ENCODE data around the gene HS2ST1. TPM values are rescaled to one million over a fixed set of nuclear protein-coding genes. Genes with fewer than 3 reads are reported as not detected.
"Not testable (repeated sequence)": the region's sequence is repeated elsewhere in the genome, so short reads cannot be mapped to it uniquely, and the experiment has no call there.

The HS2ST1 gene
- total RNA-seq, 3 donors from 2014 or later: 17.7 to 18.0 (median 17.8) TPM

GRCh38 chr1:87061742-87062156 lies 147.3 kb downstream of the HS2ST1 start:
- no peak for DNase-seq (ENCODE audit: low spot score in 2 of 2)
- no peak for TF ChIP-seq POLR2AphosphoS5 (IDR thresholded peaks at IDR 0.05)
- no peak for TF ChIP-seq POLR2A (IDR thresholded peaks at IDR 0.05)
- TF ChIP-seq, protein P1, sequence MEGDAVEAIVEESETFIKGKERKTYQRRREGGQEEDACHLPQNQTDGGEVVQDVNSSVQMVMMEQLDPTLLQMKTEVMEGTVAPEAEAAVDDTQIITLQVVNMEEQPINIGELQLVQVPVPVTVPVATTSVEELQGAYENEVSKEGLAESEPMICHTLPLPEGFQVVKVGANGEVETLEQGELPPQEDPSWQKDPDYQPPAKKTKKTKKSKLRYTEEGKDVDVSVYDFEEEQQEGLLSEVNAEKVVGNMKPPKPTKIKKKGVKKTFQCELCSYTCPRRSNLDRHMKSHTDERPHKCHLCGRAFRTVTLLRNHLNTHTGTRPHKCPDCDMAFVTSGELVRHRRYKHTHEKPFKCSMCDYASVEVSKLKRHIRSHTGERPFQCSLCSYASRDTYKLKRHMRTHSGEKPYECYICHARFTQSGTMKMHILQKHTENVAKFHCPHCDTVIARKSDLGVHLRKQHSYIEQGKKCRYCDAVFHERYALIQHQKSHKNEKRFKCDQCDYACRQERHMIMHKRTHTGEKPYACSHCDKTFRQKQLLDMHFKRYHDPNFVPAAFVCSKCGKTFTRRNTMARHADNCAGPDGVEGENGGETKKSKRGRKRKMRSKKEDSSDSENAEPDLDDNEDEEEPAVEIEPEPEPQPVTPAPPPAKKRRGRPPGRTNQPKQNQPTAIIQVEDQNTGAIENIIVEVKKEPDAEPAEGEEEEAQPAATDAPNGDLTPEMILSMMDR (IDR thresholded peaks at IDR 0.05): no peak
- intact Hi-C loops (cut with DNase I; ENCODE audit: low total_unique reads): no loop called here

GRCh38 chr1:87062687-87063086 lies 148.3 kb downstream of the HS2ST1 start:
- H3K4me3 ChIP-seq: no peak overlapping the region
- DNase-seq (ENCODE audit: low spot score in 2 of 2): no peak
- no peaks in the 10 kb centered on the region for H3K36me3 ChIP-seq
- H3K27ac ChIP-seq: no peak overlapping the region
- no peaks in the 10 kb centered on the region for H3K27me3 ChIP-seq
- H3K4me1 ChIP-seq: no peaks in the 10 kb centered on the region
- H3K9me3 ChIP-seq: no peaks in the 10 kb centered on the region
- intact Hi-C loops (cut with DNase I; ENCODE audit: low total_unique reads): no loop called here
- TF ChIP-seq POLR2A (IDR thresholded peaks at IDR 0.05): no peak
- TF ChIP-seq POLR2AphosphoS5 (IDR thresholded peaks at IDR 0.05): no peak
- TF ChIP-seq, protein P1 (IDR thresholded peaks at IDR 0.05): no peak

More at GRCh38 chr1:87061742-87062156, 147.3 kb downstream of the HS2ST1 start:
- Histone ChIP-seq H3K4me3 (no peak overlapping the region), H3K9me3 (no peaks in the 10 kb centered on the region), H3K4me1 (no peaks in the 10 kb centered on the region), H3K27me3 (no peaks in the 10 kb centered on the region), H3K36me3 (no peaks in the 10 kb centered on the region), H3K27ac (no peak overlapping the region)

DNA sequence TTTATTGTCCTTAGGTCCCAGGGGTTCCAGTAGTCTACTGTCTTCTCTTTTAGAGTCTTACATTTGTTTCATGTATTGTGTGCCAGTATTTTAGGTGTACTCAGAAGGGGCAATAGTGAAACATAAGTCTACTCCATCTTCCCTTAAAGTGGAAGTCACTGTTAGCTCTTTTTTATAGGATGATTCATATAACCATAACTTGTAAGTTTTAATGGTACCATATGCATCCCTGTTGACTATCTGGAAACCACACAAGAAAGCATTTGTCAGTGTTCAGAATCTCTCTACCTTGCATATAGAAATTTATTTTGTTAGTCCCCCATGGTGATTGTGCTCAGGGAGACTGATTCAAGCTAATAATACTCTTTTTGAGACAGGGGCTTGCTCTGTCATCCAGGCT lies 149.9 kb downstream of the HS2ST1 start:
- no peak overlapping the region for H3K27ac ChIP-seq
- H3K4me3 ChIP-seq: no peak overlapping the region
- no peaks in the 10 kb centered on the region for H3K36me3 ChIP-seq
- H3K27me3 ChIP-seq: no peaks in the 10 kb centered on the region
- H3K4me1 ChIP-seq: no peaks in the 10 kb centered on the region
- no peaks in the 10 kb centered on the region for H3K9me3 ChIP-seq
- TF ChIP-seq POLR2AphosphoS5 (IDR thresholded peaks at IDR 0.05) (no peak), POLR2A (IDR thresholded peaks at IDR 0.05) (no peak)
- TF ChIP-seq, protein P1 (IDR thresholded peaks at IDR 0.05): no peak
- intact Hi-C loops (cut with DNase I; ENCODE audit: low total_unique reads): no loop called here
- DNase-seq (ENCODE audit: low spot score in 2 of 2): no peak

- H3K4me3 ChIP-seq: no peak overlapping the region
- TF ChIP-seq POLR2A (IDR thresholded peaks at IDR 0.05): no peak
- TF ChIP-seq POLR2AphosphoS5 (IDR thresholded peaks at IDR 0.05): no peak
- TF ChIP-seq, protein P1 (IDR thresholded peaks at IDR 0.05): no peak
- no peaks in the 10 kb centered on the region for H3K27me3 ChIP-seq
- H3K36me3 ChIP-seq: no peaks in the 10 kb centered on the region
- no peaks in the 10 kb centered on the region for H3K9me3 ChIP-seq
- intact Hi-C loops (cut with DNase I; ENCODE audit: low total_unique reads): no loop called here
- DNase-seq (ENCODE audit: low spot score in 2 of 2): no peak
- no peaks in the 10 kb centered on the region for H3K4me1 ChIP-seq
- H3K27ac ChIP-seq: no peak overlapping the region
Measured at GRCh38 chr1:87064986-87065385, 150.6 kb downstream of the HS2ST1 start.

DNA sequence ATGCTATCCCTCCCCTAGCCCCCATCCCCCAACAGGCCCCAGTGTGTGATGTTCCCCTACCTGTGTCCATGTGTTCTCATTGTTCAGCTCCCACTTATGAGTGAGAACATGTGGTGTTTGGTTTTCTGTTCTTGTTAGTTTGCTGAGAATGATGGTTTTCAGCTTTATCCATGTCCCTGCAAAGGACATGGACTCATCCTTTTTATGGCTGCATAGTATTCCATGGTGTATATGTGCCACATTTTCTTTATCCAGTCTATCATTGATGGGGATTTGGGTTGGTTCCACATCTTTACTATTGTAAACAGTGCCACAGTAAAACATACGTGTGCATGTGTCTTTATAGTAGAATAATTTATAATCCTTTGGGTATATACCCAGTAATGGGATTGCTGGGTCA lies 152.3 kb downstream of the HS2ST1 start:
- H3K9me3 ChIP-seq; H3K27ac ChIP-seq; H3K4me1 ChIP-seq; DNase-seq (ENCODE audit: low spot score in 2 of 2); H3K36me3 ChIP-seq; H3K4me3 ChIP-seq; H3K27me3 ChIP-seq; intact Hi-C loops (cut with DNase I; ENCODE audit: low total_unique reads): not testable (repeated sequence)

- TF ChIP-seq, protein P1 (IDR thresholded peaks at IDR 0.05): no peak
- TF ChIP-seq POLR2A (IDR thresholded peaks at IDR 0.05) (no peak), POLR2AphosphoS5 (IDR thresholded peaks at IDR 0.05) (no peak)
- no peaks in the 10 kb centered on the region for H3K9me3 ChIP-seq
- H3K4me3 ChIP-seq: no peak overlapping the region
- no peaks in the 10 kb centered on the region for H3K4me1 ChIP-seq
- H3K36me3 ChIP-seq: no peaks in the 10 kb centered on the region
- no peak overlapping the region for H3K27ac ChIP-seq
- intact Hi-C loops (cut with DNase I; ENCODE audit: low total_unique reads): loop anchor here (5.0 kb wide), 1 partner anchor 420 kb away; no protein-coding TSS in a partner anchor
- no peak for DNase-seq (ENCODE audit: low spot score in 2 of 2)
- no peaks in the 10 kb centered on the region for H3K27me3 ChIP-seq
Measured at GRCh38 chr1:87072411-87072810, 158.0 kb downstream of the HS2ST1 start.

Data from breast epithelium (tissue), 4 donors.